EL (cell line): ENCODE measurements around the gene SF1.
A peak's percentile ranks its signal among the peaks of the same experiment; 100 is the strongest.

Source experiments
- DNase-seq: peaks from one replicate; pipeline ENCODE4 v3.0.0-alpha.2; 2016

Gene SF1

GRCh38 chr11:64777449-64778222 lies 706 bp downstream of the SF1 start:
- DNase-seq: peak; percentile 78

GRCh38 chr11:64776875-64777274 lies 1.5 kb downstream of the SF1 start:
- no peak for DNase-seq

GRCh38 chr11:64776425-64776824 lies 1.9 kb downstream of the SF1 start:
- DNase-seq: no peak

GRCh38 chr11:64774144-64774543 lies 4.2 kb downstream of the SF1 start:
- no peak for DNase-seq

GRCh38 chr11:64772303-64773018 lies 5.9 kb downstream of the SF1 start:
- DNase-seq: no peak

- DNase-seq: no peak
Measured at GRCh38 chr11:64771861-64772260, 6.5 kb downstream of the SF1 start.

GRCh38 chr11:64770120-64770519 lies 8.2 kb downstream of the SF1 start:
- no peak for DNase-seq

- no peak for DNase-seq
Measured at GRCh38 chr11:64769283-64769682, 9.1 kb downstream of the SF1 start.

- DNase-seq: no peak
Measured at GRCh38 chr11:64768300-64768694, 10.0 kb downstream of the SF1 start.

GRCh38 chr11:64767344-64768299 lies 10.7 kb downstream of the SF1 start:
- peak; percentile 70 for DNase-seq

- no peak for DNase-seq
Measured at GRCh38 chr11:64766881-64767280, 11.5 kb downstream of the SF1 start.

GRCh38 chr11:64765851-64766665 lies 12.3 kb downstream of the SF1 start:
- DNase-seq: no peak

- DNase-seq: no peak
Measured at GRCh38 chr11:64765291-64765850, 13.0 kb downstream of the SF1 start.

GRCh38 chr11:64764753-64765152 lies 13.6 kb downstream of the SF1 start:
- DNase-seq: no peak

GRCh38 chr11:64764040-64764611 lies 14.2 kb downstream of the SF1 start:
- no peak for DNase-seq

GRCh38 chr11:64763526-64764039 lies 14.8 kb downstream of the SF1 start:
- no peak for DNase-seq

- DNase-seq: peak; percentile 62
Measured at GRCh38 chr11:64762674-64763525, 15.4 kb downstream of the SF1 start.

GRCh38 chr11:64762277-64762673 lies 16.1 kb downstream of the SF1 start:
- no peak for DNase-seq

GRCh38 chr11:64760759-64761420 lies 17.5 kb downstream of the SF1 start:
- DNase-seq: no peak
